GM20000 (cell line): ENCODE data around the gene THBS4.

Experiments
- DNase-seq: peaks from one replicate; pipeline ENCODE4 v3.0.0; 2012; ENCODE audit warnings: low spot score
- CTCF ChIP-seq: IDR thresholded peaks from 2 replicates; pipeline ENCODE4 v1.5.1; 2012; ENCODE audit warnings: mild to moderate bottlenecking, control low read depth; ENCODE audit errors: extremely low read depth, missing control alignments

THBS4 gene

GRCh38 chr5:80092486-80093107 lies 57.4 kb downstream of the THBS4 start:
- no peak for DNase-seq
- no peak for TF ChIP-seq CTCF

DNA sequence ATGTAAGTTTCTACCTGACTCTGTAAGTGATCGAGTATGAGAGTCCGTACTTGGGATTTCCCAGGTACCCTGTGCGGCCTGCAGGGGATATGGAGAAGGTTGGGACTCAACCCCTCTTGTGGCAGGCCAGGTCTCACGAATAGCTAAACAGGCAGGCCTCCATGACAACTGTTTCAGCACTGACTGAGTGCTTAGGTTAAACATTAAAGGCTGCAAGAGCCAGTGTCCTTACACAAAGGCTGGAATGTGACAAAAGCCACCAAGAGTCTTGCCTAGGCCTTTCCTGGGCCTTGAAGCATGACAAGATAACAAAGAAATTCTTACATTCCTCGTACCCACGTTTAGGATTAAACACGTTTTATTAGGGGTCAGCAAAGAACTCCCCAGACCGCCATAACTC lies 58.6 kb downstream of the THBS4 start:
- no peak for DNase-seq
- TF ChIP-seq CTCF = no peak

- DNase-seq = no peak
- TF ChIP-seq CTCF = no peak
Observed at GRCh38 chr5:80094236-80094738, 59.1 kb downstream of the THBS4 start.

GRCh38 chr5:80097451-80097850 lies 62.3 kb downstream of the THBS4 start:
- DNase-seq = no peak
- no peak for TF ChIP-seq CTCF

DNA sequence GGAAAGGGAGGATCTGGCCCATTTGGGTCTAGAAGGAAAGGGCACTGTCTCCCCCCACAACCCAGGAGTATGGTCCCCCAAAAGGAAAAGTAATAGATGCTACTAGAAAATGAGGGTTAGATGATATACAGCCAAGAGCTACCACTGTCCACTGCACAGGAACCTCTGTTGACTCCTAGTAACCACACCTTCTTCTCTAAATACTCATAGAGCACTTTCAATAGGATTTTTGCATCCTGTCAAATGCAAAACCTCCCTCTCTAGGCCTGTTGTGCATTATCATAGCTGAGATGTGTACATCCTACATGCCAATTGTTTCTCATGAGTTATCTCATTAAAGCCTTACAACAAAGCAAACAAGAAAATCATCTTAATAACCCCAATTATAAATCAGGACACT lies 66.8 kb downstream of the THBS4 start:
- TF ChIP-seq CTCF = no peak
- DNase-seq = no peak

DNA sequence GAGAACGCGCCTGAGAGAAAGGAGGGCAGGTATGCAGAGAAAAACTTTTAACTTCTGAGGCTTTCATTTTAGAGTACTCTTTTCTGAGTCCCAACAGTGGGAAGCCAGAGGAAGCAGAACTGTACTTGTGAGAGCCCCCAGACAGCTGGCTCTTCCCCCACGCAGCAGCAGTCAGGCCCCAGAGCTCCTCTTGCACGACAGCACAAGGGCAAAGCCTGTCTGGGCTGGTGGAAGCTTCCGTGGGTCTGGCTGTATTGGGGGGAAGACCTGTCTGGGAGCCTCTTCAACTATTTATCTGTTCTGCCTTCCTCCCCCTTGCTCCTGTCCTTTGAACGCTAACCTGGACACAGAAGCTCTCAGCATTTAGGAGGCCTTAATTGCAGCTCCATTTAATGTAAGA lies 68.2 kb downstream of the THBS4 start:
- no peak for TF ChIP-seq CTCF
- DNase-seq = no peak

DNA sequence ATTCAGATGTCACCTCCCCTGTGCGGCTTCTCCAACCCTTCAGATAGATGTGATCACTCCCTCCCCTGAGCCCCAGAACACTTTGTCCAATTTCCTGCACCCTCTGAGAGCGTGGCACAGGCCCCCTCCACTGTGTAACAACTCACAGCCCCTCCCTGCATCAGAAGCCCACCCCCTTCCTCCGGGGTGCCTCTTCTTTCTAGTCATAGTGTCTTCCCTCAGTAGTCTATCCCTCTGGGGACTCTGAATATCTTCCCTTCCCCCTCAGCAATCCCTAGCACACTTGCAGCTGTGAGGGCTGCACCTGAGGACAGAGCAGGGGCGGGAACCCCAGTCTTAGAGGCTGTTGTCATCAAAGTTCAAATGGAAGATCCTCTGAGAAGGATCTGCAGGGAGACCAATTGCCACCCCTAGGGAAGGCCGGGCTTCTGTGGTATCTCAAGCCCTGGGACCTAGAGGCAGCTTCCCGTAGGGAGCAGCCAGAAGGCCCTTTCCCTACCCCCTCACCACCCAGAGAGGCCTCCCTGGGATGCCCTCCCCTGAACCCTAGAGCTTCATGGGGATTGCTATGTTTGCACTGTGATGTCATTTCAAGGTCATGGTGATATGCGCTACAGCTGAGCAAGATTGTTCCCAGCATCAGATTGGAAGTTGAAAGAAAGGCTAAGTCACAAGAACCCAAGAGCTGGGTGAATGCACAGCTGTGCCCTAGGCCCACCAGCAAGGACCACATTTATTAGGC lies 70.7 kb downstream of the THBS4 start:
- DNase-seq = no peak
- TF ChIP-seq CTCF = no peak
